Measurements from ENCODE around the gene IL1R2.

GRCh38 chr2:101989740-101990460, 1.9 kb upstream of the IL1R2 start:
- no peak for TF ChIP-seq CTCF (IDR thresholded peaks at IDR 0.05 in 4 of 5, conservative IDR thresholded peaks at IDR 0.05 in 1 of 5)
- no peak for TF ChIP-seq POLR2A (IDR thresholded peaks at IDR 0.05)

Measured in gastrocnemius medialis (tissue), 4 donors.